Endodermal cell (in vitro differentiated cells): ENCODE measurements around the gene EEFSEC. TPM values are rescaled to one million over a fixed set of nuclear protein-coding genes. Genes with fewer than 3 reads are reported as not detected.

ENCODE experiments used
- DNase-seq: peaks from one replicate; pipeline ENCODE4 v3.0.0-alpha.2; 2017
- H3K27ac ChIP-seq: 2 replicates; pipeline ENCODE4 v1.5.1; 2013; ENCODE audit warnings: mild to moderate bottlenecking, low read depth, low read length, moderate library complexity
- H3K27me3 ChIP-seq: 2 replicates; pipeline ENCODE4 v1.6.1; 2013; ENCODE audit warnings: mild to moderate bottlenecking, low read length, moderate library complexity; ENCODE audit not compliant: insufficient read depth, control insufficient read depth, poor library complexity, severe bottlenecking
- H3K36me3 ChIP-seq: 2 replicates; pipeline ENCODE4 v1.7.0; 2013; ENCODE audit warnings: mild to moderate bottlenecking, low read length, moderate library complexity; ENCODE audit not compliant: control insufficient read depth, insufficient read depth
- H3K4me1 ChIP-seq: one replicate; pipeline ENCODE4 v1.7.0; 2013; ENCODE audit warnings: low read length; ENCODE audit not compliant: control insufficient read depth, insufficient read depth
- H3K4me3 ChIP-seq: 2 replicates; pipeline ENCODE4 v1.5.1; 2013; ENCODE audit warnings: mild to moderate bottlenecking, low read length, moderate library complexity
- H3K9ac ChIP-seq: 2 replicates; pipeline ENCODE4 v1.6.1; 2013; ENCODE audit warnings: mild to moderate bottlenecking, low read length, moderate library complexity; ENCODE audit not compliant: poor library complexity, severe bottlenecking; ENCODE audit errors: extremely low read depth
- H3K9me3 ChIP-seq: 2 replicates; pipeline ENCODE4 v1.6.1; 2013; ENCODE audit warnings: mild to moderate bottlenecking, low read length, moderate library complexity; ENCODE audit not compliant: control insufficient read depth
- H3K27ac Mint-ChIP-seq: 2 replicates; pipeline ENCODE4 v1.8.0; 2020; ENCODE audit warnings: mixed read lengths
- H3K27me3 Mint-ChIP-seq: 2 replicates; pipeline ENCODE4 v1.8.0; 2021; ENCODE audit warnings: mild to moderate bottlenecking, mixed read lengths; ENCODE audit not compliant: insufficient read depth
- H3K36me3 Mint-ChIP-seq: 2 replicates; pipeline ENCODE4 v1.8.0; 2020; ENCODE audit warnings: low read depth, mixed read lengths
- H3K4me1 Mint-ChIP-seq: 2 replicates; pipeline ENCODE4 v1.8.0; 2020; ENCODE audit warnings: mixed read lengths
- H3K4me3 Mint-ChIP-seq: 2 replicates; pipeline ENCODE4 v1.8.0; 2020; ENCODE audit warnings: mild to moderate bottlenecking, moderate library complexity, mixed read lengths
- H3K9me3 Mint-ChIP-seq: 2 replicates; pipeline ENCODE4 v1.8.0; 2020; ENCODE audit warnings: mild to moderate bottlenecking, mixed read lengths
- WGBS, 2 experiments: methylation state at CpG; one replicate each; pipeline versions ENCODE4 v1.1.5 to v1.1.7; 2013; ENCODE audit warnings: missing lambda C conversion rate in 2 of 2, mixed read lengths in 1 of 2; ENCODE audit not compliant: insufficient coverage in 1 of 2, insufficient read length in 1 of 2; 5-methylcytosine and 5-hydroxymethylcytosine counted together
- total RNA-seq, 2 donors: library from RNA; stranded (reverse); fragmentation: NEBNext Ultra II Directional in 1 of 2; extraction: Animal tissue kit (Norgen Biotek cat#: 25700) in 1 of 2; gene quantifications; 2 replicates in 1 of 2; 3 replicates in 1 of 2; pipeline ENCODE4 v1.2.1, GENCODE V29; 2021
- TF ChIP-seq, protein P1 (sequence below): fragments of 200-600 bp; sonication (generic); conservative IDR thresholded peaks from 2 replicates; pipeline ENCODE4 v1.5.0; 2021; ENCODE audit warnings: antibody characterized with exemption, mild to moderate bottlenecking

The EEFSEC gene
- total RNA-seq, 2 donors from 2014 or later: 11.9 to 15.8 TPM

- no peak overlapping the region for H3K9ac ChIP-seq
- peaks cover 3% of the 10 kb centered on the region for H3K4me1 ChIP-seq
- Mint-ChIP-seq H3K9me3 (no peaks in the 10 kb centered on the region), H3K4me3 (no peak overlapping the region), H3K27me3 (no peaks in the 10 kb centered on the region), H3K27ac (peak overlapping the region; percentile 19), H3K4me1 (peaks cover 13% of the 10 kb centered on the region), H3K36me3 (peaks cover under 1% of the 10 kb centered on the region)
- no peaks in the 10 kb centered on the region for H3K9me3 ChIP-seq
- TF ChIP-seq, protein P1, sequence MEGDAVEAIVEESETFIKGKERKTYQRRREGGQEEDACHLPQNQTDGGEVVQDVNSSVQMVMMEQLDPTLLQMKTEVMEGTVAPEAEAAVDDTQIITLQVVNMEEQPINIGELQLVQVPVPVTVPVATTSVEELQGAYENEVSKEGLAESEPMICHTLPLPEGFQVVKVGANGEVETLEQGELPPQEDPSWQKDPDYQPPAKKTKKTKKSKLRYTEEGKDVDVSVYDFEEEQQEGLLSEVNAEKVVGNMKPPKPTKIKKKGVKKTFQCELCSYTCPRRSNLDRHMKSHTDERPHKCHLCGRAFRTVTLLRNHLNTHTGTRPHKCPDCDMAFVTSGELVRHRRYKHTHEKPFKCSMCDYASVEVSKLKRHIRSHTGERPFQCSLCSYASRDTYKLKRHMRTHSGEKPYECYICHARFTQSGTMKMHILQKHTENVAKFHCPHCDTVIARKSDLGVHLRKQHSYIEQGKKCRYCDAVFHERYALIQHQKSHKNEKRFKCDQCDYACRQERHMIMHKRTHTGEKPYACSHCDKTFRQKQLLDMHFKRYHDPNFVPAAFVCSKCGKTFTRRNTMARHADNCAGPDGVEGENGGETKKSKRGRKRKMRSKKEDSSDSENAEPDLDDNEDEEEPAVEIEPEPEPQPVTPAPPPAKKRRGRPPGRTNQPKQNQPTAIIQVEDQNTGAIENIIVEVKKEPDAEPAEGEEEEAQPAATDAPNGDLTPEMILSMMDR: no peak
- WGBS, 2 experiments: 53 to 90% methylated on average over 2 to 4 of the region's 4 CpGs
- no peaks in the 10 kb centered on the region for H3K27me3 ChIP-seq
- no peaks in the 10 kb centered on the region for H3K36me3 ChIP-seq
- peak; percentile 74 for DNase-seq
- H3K4me3 ChIP-seq: no peak overlapping the region
- no peak overlapping the region for H3K27ac ChIP-seq
Observed at GRCh38 chr3:128367761-128368160, 214.5 kb downstream of the EEFSEC start.

DNA sequence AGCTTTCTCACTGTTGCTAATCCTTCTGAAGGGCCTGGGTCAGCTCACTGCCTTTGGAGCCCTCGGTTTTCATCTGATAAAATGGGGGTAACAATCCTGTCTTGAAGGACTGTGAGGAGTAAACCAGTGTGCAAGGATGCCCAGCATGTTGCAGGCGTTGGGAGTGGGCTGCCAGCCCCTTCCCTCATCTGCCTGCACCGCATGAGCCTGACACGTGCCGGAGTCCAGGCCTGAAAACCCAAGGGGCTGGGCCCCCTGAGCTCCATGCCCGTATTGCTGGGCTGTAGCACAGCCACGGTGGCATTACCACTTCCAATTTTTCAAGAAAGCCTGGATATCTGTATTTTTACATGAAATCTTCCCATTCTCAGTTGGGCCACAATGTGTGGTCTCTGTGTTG, 215.3 kb downstream of the EEFSEC start:
- Histone ChIP-seq H3K9ac (no peak overlapping the region), H3K27ac (no peak overlapping the region), H3K36me3 (no peaks in the 10 kb centered on the region), H3K4me3 (no peak overlapping the region), H3K4me1 (peaks cover 3% of the 10 kb centered on the region), H3K27me3 (no peaks in the 10 kb centered on the region), H3K9me3 (no peaks in the 10 kb centered on the region)
- peaks cover 3% of the 10 kb centered on the region for H3K36me3 Mint-ChIP-seq
- H3K27ac Mint-ChIP-seq: no peak overlapping the region
- WGBS, 2 experiments: 94% methylated on average over 3 to 7 of the region's 7 CpGs
- H3K27me3 Mint-ChIP-seq: no peaks in the 10 kb centered on the region
- TF ChIP-seq, protein P1: no peak
- H3K4me3 Mint-ChIP-seq: no peak overlapping the region
- H3K9me3 Mint-ChIP-seq: no peaks in the 10 kb centered on the region
- H3K4me1 Mint-ChIP-seq: peaks cover 16% of the 10 kb centered on the region
- DNase-seq: no peak

GRCh38 chr3:128369121-128369703, 215.9 kb downstream of the EEFSEC start:
- TF ChIP-seq, protein P1: no peak
- Histone ChIP-seq H3K4me1 (peaks cover 3% of the 10 kb centered on the region), H3K4me3 (no peak overlapping the region), H3K9me3 (no peaks in the 10 kb centered on the region), H3K27ac (no peak overlapping the region), H3K36me3 (no peaks in the 10 kb centered on the region), H3K27me3 (no peaks in the 10 kb centered on the region), H3K9ac (no peak overlapping the region)
- Mint-ChIP-seq H3K9me3 (no peaks in the 10 kb centered on the region), H3K27ac (no peak overlapping the region), H3K4me1 (peaks cover 16% of the 10 kb centered on the region), H3K27me3 (no peaks in the 10 kb centered on the region), H3K36me3 (peaks cover 3% of the 10 kb centered on the region), H3K4me3 (no peak overlapping the region)
- WGBS, 2 experiments: 94 to 96% methylated on average over 2 of the region's 2 CpGs
- no peak for DNase-seq
